HCT116 (cell line): ENCODE results near the gene ARHGEF19.

Experiments
- ATF3 ChIP-seq: IDR thresholded peaks from 2 replicates; pipeline ENCODE4 v1.6.1; 2012
- CEBPB ChIP-seq: IDR thresholded peaks from 2 replicates; pipeline ENCODE4 v1.6.1; 2012; ENCODE audit warnings: low read depth
- CTCF ChIP-seq, 3 experiments: fragments of 200-600 bp in 1 of 3; sonication (generic) in 1 of 3; IDR thresholded peaks in 2 of 3; conservative IDR thresholded peaks in 1 of 3; 2 replicates each; pipeline ENCODE4 v1.5.1; 2012 to 2017; ENCODE audit warnings: low read depth in 2 of 3, low read length in 2 of 3, antibody characterized with exemption in 1 of 3, borderline replicate concordance in 1 of 3, control low read depth in 1 of 3, mild to moderate bottlenecking in 1 of 3, mixed read lengths in 1 of 3, mixed run types in 1 of 3, moderate library complexity in 1 of 3; ENCODE audit not compliant: insufficient read depth in 1 of 3
- EZH2 ChIP-seq: fragments of 200-600 bp; sonication (generic); IDR thresholded peaks from 2 replicates; pipeline ENCODE4 v1.6.1; 2017; ENCODE audit warnings: antibody characterized with exemption, mixed run types
- JUND ChIP-seq: IDR thresholded peaks from 2 replicates; pipeline ENCODE4 v1.6.1; 2012
- MAX ChIP-seq: IDR thresholded peaks from 2 replicates; pipeline ENCODE4 v1.6.1; 2012
- POLR2A ChIP-seq: IDR thresholded peaks from 2 replicates; pipeline ENCODE4 v1.7.0; 2011; ENCODE audit warnings: borderline replicate concordance; ENCODE audit not compliant: insufficient read depth, insufficient read length; ENCODE audit errors: extremely low read depth
- POLR2AphosphoS5 ChIP-seq: IDR thresholded peaks from 2 replicates; pipeline ENCODE4 v1.6.1; 2011; ENCODE audit warnings: mild to moderate bottlenecking, low read depth, low read length, moderate library complexity
- REST ChIP-seq: IDR thresholded peaks from 2 replicates; pipeline ENCODE4 v1.6.1; 2012; ENCODE audit warnings: low read depth
- SIN3A ChIP-seq: IDR thresholded peaks from 2 replicates; pipeline ENCODE4 v1.6.1; 2012; ENCODE audit warnings: low read depth
- SP1 ChIP-seq: IDR thresholded peaks from 2 replicates; pipeline ENCODE4 v1.6.1; 2012; ENCODE audit warnings: low read depth
- SRF ChIP-seq: IDR thresholded peaks from 2 replicates; pipeline ENCODE4 v1.6.1; 2012; ENCODE audit warnings: low read depth
- YY1 ChIP-seq: IDR thresholded peaks from 2 replicates; pipeline ENCODE4 v1.6.1; 2011; ENCODE audit warnings: low read length, low read depth, moderate library complexity, mild to moderate bottlenecking; ENCODE audit not compliant: insufficient replicate concordance; ENCODE audit errors: extremely low read depth
- ZNF274 ChIP-seq: fragments of 200-500 bp; sonication (Bioruptor generic); IDR thresholded peaks from 2 replicates; pipeline ENCODE4 v1.6.1; 2014; ENCODE audit warnings: mild to moderate bottlenecking, low read depth, low read length, inconsistent platforms

GRCh38 chr1:16156848-16157495 lies 55.5 kb downstream of the ARHGEF19 start:
- no peak for TF ChIP-seq CTCF (IDR thresholded peaks at IDR 0.05 in 2 of 3, conservative IDR thresholded peaks at IDR 0.05 in 1 of 3; ENCODE audit: borderline replicate concordance in 1 of 3, insufficient read depth in 1 of 3, low read depth in 2 of 3, low read length in 2 of 3)
- no peak for TF ChIP-seq REST
- no peak for TF ChIP-seq CEBPB
- TF ChIP-seq SIN3A: no peak
- TF ChIP-seq EZH2: no peak
- no peak for TF ChIP-seq YY1
- no peak for TF ChIP-seq JUND
- TF ChIP-seq ZNF274: no peak
- no peak for TF ChIP-seq MAX
- no peak for TF ChIP-seq ATF3
- no peak for TF ChIP-seq POLR2A
- no peak for TF ChIP-seq SP1
- TF ChIP-seq SRF: no peak
- peak; percentile 66; the same call in 1 of the 2 replicates for TF ChIP-seq POLR2AphosphoS5
